IMR-90 (cell line): ENCODE results near the gene STX8. TPM values are rescaled to one million over a fixed set of nuclear protein-coding genes. Genes with fewer than 3 reads are reported as not detected.

Experiments used
- ATAC-seq: fragments of 200-7000 bp; cut with Tn5 transposase; 2 replicates; pipeline ENCODE4 v1.9.1; 2020; ENCODE audit warnings: low read depth, mild to moderate bottlenecking, moderate library complexity
- BruUV-seq: library from RNA; stranded (reverse); fragments of 400-500 nt; replicated peaks from 2 replicates; lab custom pipeline; 2021; lab: Mats Ljungman, UMichigan
- CTCF ChIA-PET: fragments of 300-600 bp; formaldehyde crosslinking; extraction: SDS; loops from one replicate; lab custom pipeline; 2021; ENCODE audit warnings: antibody characterized with exemption; lab: Yijun Ruan, JAX
- POLR2A ChIA-PET: fragments of 300-600 bp; sonication (Branson Sonifier 250); formaldehyde crosslinking; loops from one replicate; lab custom pipeline; 2022; ENCODE audit warnings: antibody characterized with exemption; ENCODE audit not compliant: unreplicated experiment; lab: Charles Lee
- DNase-seq: peaks from one replicate; pipeline ENCODE4 v3.0.0; 2013
- H2AFZ ChIP-seq: replicated peaks from 2 replicates; pipeline ENCODE3; 2013; ENCODE audit warnings: low read length, mild to moderate bottlenecking; ENCODE audit not compliant: poor library complexity
- H2AK5ac ChIP-seq: 2 replicates; pipeline ENCODE4 v1.6.1; 2013; ENCODE audit warnings: low read depth, low read length, inconsistent platforms
- H2AK9ac ChIP-seq: replicated peaks from 2 replicates; pipeline ENCODE3; 2013; ENCODE audit warnings: mild to moderate bottlenecking, low read depth, low read length, moderate library complexity; ENCODE audit not compliant: poor library complexity
- H2BK120ac ChIP-seq: 2 replicates; pipeline ENCODE4 v1.6.1; 2013; ENCODE audit warnings: low read depth, low read length, inconsistent platforms
- H2BK15ac ChIP-seq: 3 replicates; pipeline ENCODE4 v1.6.1; 2013; ENCODE audit warnings: low read depth, low read length, inconsistent platforms
- H2BK20ac ChIP-seq: 2 replicates; pipeline ENCODE4 v1.6.1; 2013; ENCODE audit warnings: low read depth, mild to moderate bottlenecking, inconsistent platforms, low read length, moderate library complexity
- H2BK5ac ChIP-seq: 2 replicates; pipeline ENCODE4 v1.6.1; 2013; ENCODE audit warnings: mild to moderate bottlenecking, low read depth, low read length, inconsistent platforms; ENCODE audit not compliant: poor library complexity, severe bottlenecking
- H3K14ac ChIP-seq: replicated peaks from 2 replicates; pipeline ENCODE4 v1.6.1; 2013; ENCODE audit warnings: low read depth, low read length, inconsistent platforms
- H3K18ac ChIP-seq: 2 replicates; pipeline ENCODE4 v1.6.1; 2013; ENCODE audit warnings: low read depth, low read length, control low read depth
- H3K23ac ChIP-seq: 2 replicates; pipeline ENCODE4 v1.6.1; 2013; ENCODE audit warnings: low read depth, low read length, inconsistent platforms
- H3K27ac ChIP-seq: 2 replicates; pipeline ENCODE4 v1.5.1; 2013; ENCODE audit warnings: mild to moderate bottlenecking, control low read depth, low read length; ENCODE audit not compliant: insufficient read depth
- H3K27me3 ChIP-seq: 2 replicates; pipeline ENCODE4 v1.6.1; 2013; ENCODE audit warnings: low read length; ENCODE audit not compliant: control insufficient read depth, insufficient read depth
- H3K36me3 ChIP-seq: 2 replicates; pipeline ENCODE4 v1.6.1; 2013; ENCODE audit warnings: low read length, mixed read lengths; ENCODE audit not compliant: control insufficient read depth, insufficient read depth
- H3K4ac ChIP-seq: 2 replicates; pipeline ENCODE4 v1.6.1; 2013; ENCODE audit warnings: low read depth, low read length, inconsistent platforms
- H3K4me1 ChIP-seq: 2 replicates; pipeline ENCODE4 v1.6.1; 2013; ENCODE audit warnings: low read length, mixed read lengths; ENCODE audit not compliant: control insufficient read depth, insufficient read depth
- H3K4me2 ChIP-seq: 2 replicates; pipeline ENCODE4 v1.6.1; 2013; ENCODE audit warnings: low read depth, mild to moderate bottlenecking, control low read depth, low read length, moderate library complexity
- H3K4me3 ChIP-seq: 2 replicates; pipeline ENCODE4 v1.5.1; 2013; ENCODE audit warnings: low read depth, mild to moderate bottlenecking, control low read depth, low read length, moderate library complexity; ENCODE audit not compliant: insufficient read depth
- H3K56ac ChIP-seq: 2 replicates; pipeline ENCODE4 v1.6.1; 2013; ENCODE audit warnings: low read length, inconsistent platforms; ENCODE audit not compliant: insufficient read depth; ENCODE audit errors: extremely low read depth
- H3K79me1 ChIP-seq, 2 experiments: 2 replicates each; pipeline ENCODE4 v1.6.1; 2013; ENCODE audit warnings: low read length in 2 of 2, inconsistent platforms in 1 of 2, low read depth in 1 of 2
- H3K9ac ChIP-seq: 2 replicates; pipeline ENCODE4 v1.6.1; 2013; ENCODE audit warnings: low read depth, low read length, control low read depth
- H3K9me1 ChIP-seq: 2 replicates; pipeline ENCODE4 v1.6.1; 2013; ENCODE audit warnings: low read length, inconsistent platforms; ENCODE audit not compliant: insufficient read depth
- H3K9me3 ChIP-seq: 2 replicates; pipeline ENCODE4 v1.6.1; 2013; ENCODE audit warnings: low read length; ENCODE audit not compliant: control insufficient read depth, insufficient read depth
- H4K20me1 ChIP-seq: 2 replicates; pipeline ENCODE4 v1.6.1; 2013; ENCODE audit warnings: low read length, inconsistent platforms; ENCODE audit not compliant: insufficient read depth
- H4K5ac ChIP-seq: 2 replicates; pipeline ENCODE4 v1.6.1; 2013; ENCODE audit warnings: mild to moderate bottlenecking, low read depth, low read length, control low read depth
- H4K8ac ChIP-seq, 2 experiments: 2 replicates each; pipeline ENCODE4 v1.6.1; 2013; ENCODE audit warnings: low read depth in 2 of 2, low read length in 2 of 2, control low read depth in 1 of 2, inconsistent platforms in 1 of 2
- H4K91ac ChIP-seq: 2 replicates; pipeline ENCODE4 v1.6.1; 2013; ENCODE audit warnings: low read depth, low read length, inconsistent platforms; ENCODE audit not compliant: insufficient read depth
- FOS ChIP-seq: fragments of 150-350 bp; IDR thresholded peaks from 2 replicates; pipeline ENCODE4 v1.6.1; 2016; ENCODE audit warnings: low read depth, low read length
- MAFK ChIP-seq: IDR thresholded peaks from 2 replicates; pipeline ENCODE4 v1.6.1; 2012; ENCODE audit warnings: low read depth, low read length, improper control_type of control experiment
- MAZ ChIP-seq: IDR thresholded peaks from 2 replicates; pipeline ENCODE4 v1.6.1; 2012; ENCODE audit warnings: low read depth, mild to moderate bottlenecking, low read length, improper control_type of control experiment, moderate library complexity, borderline replicate concordance
- NFE2L2 ChIP-seq: fragments of 150-350 bp; IDR thresholded peaks from 2 replicates; pipeline ENCODE4 v1.6.1; 2016; ENCODE audit warnings: low read depth, mild to moderate bottlenecking, low read length
- RAD21 ChIP-seq: IDR thresholded peaks from 2 replicates; pipeline ENCODE4 v1.6.1; 2012; ENCODE audit warnings: low read length, improper control_type of control experiment
- RCOR1 ChIP-seq: IDR thresholded peaks from 2 replicates; pipeline ENCODE4 v1.6.1; 2012; ENCODE audit warnings: mild to moderate bottlenecking, low read length, improper control_type of control experiment; ENCODE audit not compliant: insufficient replicate concordance
- RFX5 ChIP-seq: IDR thresholded peaks from 2 replicates; pipeline ENCODE4 v1.8.0; 2012; ENCODE audit warnings: low read depth, mild to moderate bottlenecking, low read length, moderate library complexity
- SMC3 ChIP-seq: fragments of 150-350 bp; IDR thresholded peaks from 2 replicates; pipeline ENCODE4 v1.6.1; 2016; ENCODE audit warnings: low read depth, mild to moderate bottlenecking, antibody characterized with exemption, low read length, moderate library complexity
- WGBS, 2 experiments: methylation state at CpG; one replicate each; pipeline versions ENCODE4 v1.1.5 to v1.1.7; 2013; ENCODE audit warnings: missing lambda C conversion rate in 2 of 2; ENCODE audit not compliant: insufficient read length in 1 of 2; ENCODE audit errors: extremely low coverage in 2 of 2; 5-methylcytosine and 5-hydroxymethylcytosine counted together
- dilution Hi-C: fragments of 300-500 bp; cut with HindIII; formaldehyde crosslinking; loops from one replicate; pipeline ENCODE4 v1.14.3; 2018; ENCODE audit warnings: low sequenced_read_pairs; ENCODE audit not compliant: unreplicated experiment
- in situ Hi-C: fragments of 300-500 bp; cut with MboI; formaldehyde crosslinking; loops from 3 replicates; pipeline ENCODE4 v1.14.3; 2019; ENCODE audit warnings: low sequenced_read_pairs, inconsistent platforms, mixed read lengths
- intact Hi-C: fragments of 100-400 bp; cut with micrococcal nuclease; formaldehyde crosslinking; loops from 2 replicates; pipeline ENCODE4 v1.10.0; 2022
- polyA plus RNA-seq, 3 experiments: library from polyadenylated mRNA; depleted of rRNA; stranded (reverse); fragments of >200 nt; gene quantifications; 2 replicates each; pipeline ENCODE4 v1.2.3, GENCODE V29; 2012; ENCODE audit warnings: low replicate concordance in 1 of 3
- total RNA-seq: library from RNA; depleted of rRNA; stranded (reverse); fragments of >200 nt; gene quantifications from 2 replicates; pipeline ENCODE4 v1.2.3, GENCODE V29; 2012
- TF ChIP-seq, protein P1 (sequence below): fragments of 150-350 bp; IDR thresholded peaks from 2 replicates; pipeline ENCODE4 v1.6.1; 2017; ENCODE audit warnings: mild to moderate bottlenecking, antibody characterized with exemption, low read length, low read depth
- TF ChIP-seq, protein P2 (sequence below): conservative IDR thresholded peaks from 2 replicates; pipeline ENCODE4 v1.5.1; 2012; ENCODE audit warnings: mild to moderate bottlenecking, low read depth, low read length, improper control_type of control experiment
- TF ChIP-seq, protein P3 (sequence below): fragments of 150-350 bp; IDR thresholded peaks from 2 replicates; pipeline ENCODE4 v1.6.1; 2016; ENCODE audit warnings: low read depth, mild to moderate bottlenecking, low read length, moderate library complexity, borderline replicate concordance

The STX8 gene
- total and polyA plus RNA-seq, 2 of the 4 experiments (the other 2 are of a cell fraction), result 26.5 to 47.0 TPM

- Histone ChIP-seq H2AK5ac (no peak overlapping the region), H3K18ac (no peak overlapping the region), H3K27me3 (no peaks in the 10 kb centered on the region), H2BK5ac (no peak overlapping the region), H4K8ac (no peak overlapping the region), H3K36me3 (no peaks in the 10 kb centered on the region), H3K56ac (no peak overlapping the region), H3K23ac (no peak overlapping the region), H2AK9ac (no peak overlapping the region), H2BK15ac (no peak overlapping the region), H3K9me1 (no peaks in the 10 kb centered on the region), H3K9ac (no peak overlapping the region), H3K14ac (no peak overlapping the region), H3K27ac (no peak overlapping the region), H4K5ac (no peak overlapping the region), H3K4ac (no peak overlapping the region), H3K79me1 (no peaks in the 10 kb centered on the region), H2AFZ (no peak overlapping the region), H3K4me1 (peaks cover 3% of the 10 kb centered on the region; the same call in 1 of the 2 replicates), H4K20me1 (no peaks in the 10 kb centered on the region), H3K4me3 (no peak overlapping the region), H2BK20ac (no peak overlapping the region), H3K4me2 (no peak overlapping the region), H3K9me3 (no peaks in the 10 kb centered on the region), H4K91ac (no peak overlapping the region), H2BK120ac (no peak overlapping the region)
- intact Hi-C loops, result no loop called here
- DNase-seq (peak; percentile 11), ATAC-seq (no peak; the same call in 1 of the 2 replicates)
- in situ Hi-C loops, result no loop called here
- ChIA-PET POLR2A (no interaction called here), CTCF (no interaction called here)
- WGBS, 2 experiments, result 10% methylated on average over 2 of the region's 5 CpGs; no CpG with 5 or more reads in 1 of the 2 experiments
- dilution Hi-C loops, result no loop called here
- BruUV-seq, result no TSS peak
- no peak for TF ChIP-seq RAD21
- TF ChIP-seq MAFK, result no peak
- no peak for TF ChIP-seq NFE2L2
- no peak for TF ChIP-seq RCOR1
- TF ChIP-seq SMC3, result no peak
- TF ChIP-seq, protein P1, sequence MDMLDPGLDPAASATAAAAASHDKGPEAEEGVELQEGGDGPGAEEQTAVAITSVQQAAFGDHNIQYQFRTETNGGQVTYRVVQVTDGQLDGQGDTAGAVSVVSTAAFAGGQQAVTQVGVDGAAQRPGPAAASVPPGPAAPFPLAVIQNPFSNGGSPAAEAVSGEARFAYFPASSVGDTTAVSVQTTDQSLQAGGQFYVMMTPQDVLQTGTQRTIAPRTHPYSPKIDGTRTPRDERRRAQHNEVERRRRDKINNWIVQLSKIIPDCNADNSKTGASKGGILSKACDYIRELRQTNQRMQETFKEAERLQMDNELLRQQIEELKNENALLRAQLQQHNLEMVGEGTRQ, result no peak
- TF ChIP-seq RFX5, result no peak
- TF ChIP-seq, protein P2, sequence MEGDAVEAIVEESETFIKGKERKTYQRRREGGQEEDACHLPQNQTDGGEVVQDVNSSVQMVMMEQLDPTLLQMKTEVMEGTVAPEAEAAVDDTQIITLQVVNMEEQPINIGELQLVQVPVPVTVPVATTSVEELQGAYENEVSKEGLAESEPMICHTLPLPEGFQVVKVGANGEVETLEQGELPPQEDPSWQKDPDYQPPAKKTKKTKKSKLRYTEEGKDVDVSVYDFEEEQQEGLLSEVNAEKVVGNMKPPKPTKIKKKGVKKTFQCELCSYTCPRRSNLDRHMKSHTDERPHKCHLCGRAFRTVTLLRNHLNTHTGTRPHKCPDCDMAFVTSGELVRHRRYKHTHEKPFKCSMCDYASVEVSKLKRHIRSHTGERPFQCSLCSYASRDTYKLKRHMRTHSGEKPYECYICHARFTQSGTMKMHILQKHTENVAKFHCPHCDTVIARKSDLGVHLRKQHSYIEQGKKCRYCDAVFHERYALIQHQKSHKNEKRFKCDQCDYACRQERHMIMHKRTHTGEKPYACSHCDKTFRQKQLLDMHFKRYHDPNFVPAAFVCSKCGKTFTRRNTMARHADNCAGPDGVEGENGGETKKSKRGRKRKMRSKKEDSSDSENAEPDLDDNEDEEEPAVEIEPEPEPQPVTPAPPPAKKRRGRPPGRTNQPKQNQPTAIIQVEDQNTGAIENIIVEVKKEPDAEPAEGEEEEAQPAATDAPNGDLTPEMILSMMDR, result no peak
- TF ChIP-seq MAZ, result no peak
- no peak for TF ChIP-seq FOS
- TF ChIP-seq, protein P3, sequence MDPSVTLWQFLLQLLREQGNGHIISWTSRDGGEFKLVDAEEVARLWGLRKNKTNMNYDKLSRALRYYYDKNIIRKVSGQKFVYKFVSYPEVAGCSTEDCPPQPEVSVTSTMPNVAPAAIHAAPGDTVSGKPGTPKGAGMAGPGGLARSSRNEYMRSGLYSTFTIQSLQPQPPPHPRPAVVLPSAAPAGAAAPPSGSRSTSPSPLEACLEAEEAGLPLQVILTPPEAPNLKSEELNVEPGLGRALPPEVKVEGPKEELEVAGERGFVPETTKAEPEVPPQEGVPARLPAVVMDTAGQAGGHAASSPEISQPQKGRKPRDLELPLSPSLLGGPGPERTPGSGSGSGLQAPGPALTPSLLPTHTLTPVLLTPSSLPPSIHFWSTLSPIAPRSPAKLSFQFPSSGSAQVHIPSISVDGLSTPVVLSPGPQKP, result no peak
These were observed 130.9 kb downstream of the STX8 start for GRCh38 chr17:9444687-9445086.
